HG02943 (cell line): ENCODE results near the gene KHNYN.
"Not testable (repeated sequence)": the region's sequence is repeated elsewhere in the genome, so short reads cannot be mapped to it uniquely, and the experiment has no call there.

Source experiments
- ATAC-seq: cut with Tn5 transposase; IDR thresholded peaks from one replicate; pipeline ENCODE4 v1.9.1; 2021; ENCODE audit warnings: mild to moderate bottlenecking, low read depth, moderate library complexity; ENCODE audit not compliant: unreplicated experiment

The KHNYN gene

DNA sequence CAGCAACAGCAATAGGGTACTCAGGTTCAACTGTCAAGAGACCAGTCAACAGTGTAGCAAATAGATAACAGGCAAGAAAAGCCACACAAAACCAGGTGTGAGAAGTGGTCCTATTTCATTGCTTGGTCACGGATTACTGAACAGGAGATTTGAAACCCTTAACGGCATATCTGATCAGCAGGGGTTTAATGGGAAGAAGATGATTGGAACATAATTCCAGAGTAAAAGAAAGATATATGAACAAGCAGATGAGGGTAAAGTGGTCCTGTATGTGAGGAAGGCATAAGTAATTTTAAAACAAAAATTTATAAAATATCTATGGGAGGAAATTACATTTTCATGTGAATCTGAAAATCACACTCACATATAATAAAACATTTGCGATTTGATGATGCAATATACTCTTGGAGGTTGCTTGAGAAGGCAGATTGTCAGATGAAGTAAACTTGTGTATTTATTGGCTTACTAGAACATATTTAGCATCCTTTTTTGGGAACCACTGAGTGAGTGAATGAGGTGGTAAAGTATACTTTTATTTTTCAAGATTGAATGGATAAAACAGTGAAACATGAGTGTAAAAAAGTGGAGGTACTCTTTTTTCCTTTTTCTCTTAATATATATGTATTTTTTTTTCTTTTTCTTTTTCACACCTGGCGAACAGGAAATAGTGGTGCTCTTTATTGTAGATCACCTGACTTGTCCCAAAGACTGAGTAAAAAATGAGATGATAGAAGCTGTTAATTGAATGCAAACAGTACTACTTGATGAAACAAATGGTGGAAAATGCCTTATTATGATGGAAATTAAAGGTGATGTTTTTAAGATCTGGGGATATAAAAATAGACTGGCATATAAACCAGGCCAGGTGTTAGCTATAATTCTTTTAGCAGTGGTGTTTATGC is 34.4 kb downstream of the KHNYN start:
- no peak for ATAC-seq

DNA sequence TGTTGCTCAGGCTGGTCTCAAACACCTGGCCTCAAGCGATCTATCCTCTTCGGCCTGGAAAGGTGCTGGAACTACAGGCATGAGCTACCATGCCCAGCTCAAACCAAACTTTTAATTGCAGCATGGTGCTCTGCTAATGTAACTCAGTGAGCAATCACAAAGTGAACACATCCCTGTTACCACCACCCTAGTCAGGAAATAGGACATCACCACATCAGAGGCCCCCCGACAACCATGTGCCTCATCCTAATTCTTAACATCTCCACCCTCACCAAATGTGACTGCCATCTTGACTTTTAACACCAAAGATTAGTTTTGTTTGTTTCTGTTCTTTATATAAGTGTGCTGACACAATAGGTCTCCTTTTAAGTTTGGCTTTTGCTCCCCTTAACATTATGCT is 35.6 kb downstream of the KHNYN start:
- ATAC-seq: no peak

DNA sequence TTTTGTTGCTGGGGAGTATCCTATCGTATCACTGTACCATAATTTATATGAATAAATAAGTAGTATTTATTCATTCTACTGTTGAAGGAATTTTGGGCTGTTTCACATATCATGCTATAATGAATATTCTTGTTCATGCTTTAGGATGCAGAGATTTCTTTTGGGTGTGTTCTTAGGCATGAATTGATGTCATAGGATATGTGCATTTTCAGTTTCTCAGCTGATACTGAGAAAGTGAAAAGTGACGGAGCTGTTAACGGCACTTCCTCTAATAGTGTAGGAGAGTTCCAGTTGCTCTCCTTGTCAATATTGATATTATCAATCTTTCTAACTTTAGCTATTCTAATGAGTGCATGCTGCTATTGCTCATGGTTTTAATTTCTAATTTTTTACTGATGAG is 36.1 kb downstream of the KHNYN start:
- ATAC-seq: no peak

DNA sequence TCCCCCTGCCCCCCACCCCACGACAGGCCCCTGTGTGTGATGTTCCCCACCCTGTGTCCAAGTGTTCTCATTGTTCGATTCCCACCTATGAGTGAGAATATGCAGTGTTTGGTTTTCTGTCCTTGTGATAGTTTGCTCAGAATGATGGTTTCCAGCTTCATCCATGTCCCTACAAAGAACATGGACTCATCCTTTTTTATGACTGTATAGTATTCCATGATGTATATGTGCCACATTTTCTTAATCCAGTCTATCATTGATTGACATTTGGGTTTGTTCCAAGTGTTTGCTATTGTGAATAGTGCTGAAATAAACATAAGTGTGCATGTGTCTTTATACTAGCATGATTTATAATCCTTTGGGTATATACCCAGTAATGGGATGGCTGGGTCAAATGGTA is 40.7 kb downstream of the KHNYN start:
- ATAC-seq: not testable (repeated sequence)

DNA sequence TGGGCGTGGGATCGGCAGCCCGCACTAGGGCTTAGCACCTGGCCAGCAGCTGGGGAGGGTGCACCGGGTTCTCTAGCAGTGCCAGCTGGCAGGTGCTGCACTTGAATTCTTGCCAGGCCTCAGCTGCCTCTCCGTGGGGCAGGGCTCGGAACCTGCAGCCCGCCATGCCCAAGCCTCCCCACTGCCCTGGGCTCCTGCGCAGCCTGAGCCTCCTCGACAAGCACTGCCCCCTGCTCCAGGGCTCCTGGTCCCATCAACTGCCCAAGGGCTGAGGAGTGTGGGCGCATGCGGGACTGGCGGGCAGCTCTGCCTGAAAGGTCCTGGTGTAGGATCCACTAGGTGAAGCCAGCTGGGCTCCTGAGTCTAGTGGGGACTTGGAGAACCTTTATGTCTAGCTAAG is 43.5 kb downstream of the KHNYN start:
- no peak for ATAC-seq

DNA sequence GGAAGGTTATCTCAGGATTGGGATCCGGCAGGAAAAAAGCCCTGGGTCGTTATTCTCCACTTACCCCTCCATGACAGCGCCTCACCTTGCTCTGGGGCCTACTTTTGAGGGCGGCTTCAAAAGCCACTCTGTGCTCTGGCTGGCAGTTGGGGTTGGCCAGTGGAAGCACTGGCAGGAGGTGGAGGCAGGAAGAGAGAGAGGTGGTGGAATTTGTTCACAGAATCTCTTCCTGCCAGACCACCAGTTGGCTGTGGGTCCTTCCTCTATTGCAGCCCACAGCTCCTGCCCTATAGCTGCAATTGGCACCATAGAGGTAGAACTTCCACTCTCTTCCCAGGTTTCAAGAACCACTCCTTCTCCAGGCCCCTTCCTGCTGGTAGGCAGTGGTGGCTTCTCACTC is 45.5 kb downstream of the KHNYN start:
- ATAC-seq: no peak

DNA sequence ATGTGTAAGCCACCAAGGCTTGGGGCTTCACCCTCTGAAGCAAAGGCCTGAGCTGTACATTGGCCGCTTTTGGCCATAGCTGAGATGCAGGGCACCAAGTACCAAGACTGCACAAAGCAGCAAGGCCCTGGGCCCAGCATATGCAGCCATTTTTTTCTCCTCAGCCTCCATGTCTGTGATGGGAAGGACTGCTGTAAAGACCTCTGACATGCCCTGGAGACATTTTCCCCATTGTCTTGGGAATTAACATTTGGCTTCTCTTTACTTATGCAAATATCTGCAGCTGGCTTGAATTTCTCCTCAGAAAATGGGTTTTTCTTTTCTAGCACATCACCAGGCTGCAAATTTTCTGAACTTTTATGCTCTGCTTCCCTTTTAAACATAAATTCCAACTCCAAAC is 50.2 kb downstream of the KHNYN start:
- not testable (repeated sequence) for ATAC-seq

DNA sequence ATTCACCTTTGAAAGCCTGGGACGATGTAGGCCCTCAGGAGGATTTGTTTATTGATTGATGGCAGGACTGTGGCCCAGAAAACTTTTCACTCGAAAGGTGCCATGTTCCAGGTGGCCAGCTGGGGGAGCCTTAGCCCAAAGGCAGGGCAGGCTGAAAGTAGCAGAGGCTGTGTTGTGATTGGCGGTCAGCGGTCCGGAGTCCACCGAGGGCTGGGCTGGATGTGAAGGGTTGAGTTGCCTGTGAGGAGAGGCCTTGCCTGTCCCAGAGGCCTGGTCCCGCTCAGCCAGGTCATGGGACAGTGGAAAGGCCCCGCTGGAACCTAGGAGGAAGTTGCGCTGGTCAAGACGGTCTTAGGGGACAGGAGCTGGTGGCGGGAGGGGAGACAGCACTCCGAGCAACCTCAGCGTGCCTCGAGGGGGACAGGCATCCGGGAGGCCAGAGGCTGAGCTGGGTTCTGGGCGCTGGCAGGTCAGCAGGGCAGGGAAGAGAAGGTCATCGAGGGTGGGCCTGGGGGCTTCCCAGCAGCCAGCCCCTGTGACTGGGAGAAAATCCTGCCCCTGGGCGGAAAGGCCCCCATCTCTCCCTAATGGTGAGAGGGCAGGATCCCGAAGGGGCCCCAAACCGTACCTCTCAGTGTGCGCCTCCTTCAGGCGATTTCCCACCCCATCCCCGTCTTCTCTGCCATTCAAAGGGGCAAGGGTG is 52.0 kb downstream of the KHNYN start:
- no peak for ATAC-seq

DNA sequence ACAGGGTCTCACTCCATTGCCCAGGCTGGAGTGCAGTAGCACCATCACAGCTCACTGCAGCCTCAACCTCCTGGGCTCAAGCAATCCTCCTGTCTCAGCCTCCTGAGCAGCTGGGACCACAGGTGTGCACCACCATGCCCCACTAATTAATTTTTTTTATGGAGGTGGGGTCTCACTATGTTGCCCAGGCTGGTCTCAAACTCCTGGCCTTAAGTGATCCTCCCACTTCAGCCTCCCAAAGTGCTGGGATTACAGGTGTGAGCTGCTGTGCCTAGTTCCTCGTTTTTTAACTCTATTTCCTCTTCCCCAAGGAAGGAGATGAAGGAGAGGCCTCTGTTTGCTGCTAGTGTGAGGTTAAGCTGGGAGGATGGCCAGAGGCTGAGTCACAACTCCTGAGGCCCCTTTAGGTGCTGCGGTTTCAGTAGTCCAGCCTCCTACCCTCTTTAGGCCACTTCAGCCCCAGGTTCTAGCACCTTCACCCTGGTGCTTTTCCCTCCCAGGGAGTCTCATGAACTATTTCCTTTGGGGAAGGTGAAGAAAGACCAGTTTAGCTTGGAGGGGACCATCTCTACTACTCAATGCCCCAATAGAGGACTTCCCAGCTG is 53.0 kb downstream of the KHNYN start:
- ATAC-seq: not testable (repeated sequence)

DNA sequence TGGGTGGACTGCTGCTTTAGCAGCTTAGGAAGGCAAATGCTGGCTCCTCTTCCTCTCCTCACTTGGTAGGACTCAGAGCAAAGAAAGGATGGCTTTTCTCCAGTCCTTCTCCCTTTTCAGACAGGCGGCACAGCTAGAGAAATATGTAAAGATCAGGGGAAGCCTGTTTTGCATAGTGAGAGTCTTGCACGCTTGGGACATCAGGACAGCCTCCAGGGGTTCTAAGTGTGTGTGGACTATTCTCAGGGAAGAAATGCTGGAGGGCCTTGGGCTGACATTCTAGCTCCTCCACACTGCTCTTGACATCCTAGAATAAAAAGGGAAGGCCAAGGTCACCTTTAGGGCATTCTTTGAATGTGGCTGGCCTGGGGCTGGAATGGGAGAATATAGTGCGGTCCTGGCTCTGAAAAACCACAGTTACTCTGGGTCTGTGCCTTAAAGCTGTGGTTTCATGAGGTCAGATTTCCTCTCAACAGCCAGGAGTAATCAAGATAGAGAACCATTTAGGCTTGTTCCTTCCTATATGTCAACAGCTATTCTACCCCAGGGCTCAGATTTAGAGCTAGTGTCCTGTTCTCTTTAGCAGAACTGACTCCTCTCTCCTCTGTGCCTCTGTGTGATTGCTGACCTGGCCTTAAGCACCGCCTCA is 54.0 kb downstream of the KHNYN start:
- no peak for ATAC-seq
